NT2/D1 (cell line): Measurements from ENCODE around the gene PLEKHD1.

Source experiments
- DNase-seq: peaks from one replicate; pipeline ENCODE4 v3.0.0-alpha.2; 2011; ENCODE audit warnings: low read depth, low spot score
- H3K27me3 ChIP-seq: 2 replicates; pipeline ENCODE4 v1.6.0; 2011; ENCODE audit warnings: mild to moderate bottlenecking; ENCODE audit not compliant: insufficient read length, insufficient read depth
- H3K36me3 ChIP-seq: 2 replicates; pipeline ENCODE4 v1.6.1; 2011; ENCODE audit warnings: mild to moderate bottlenecking, low read length, mixed read lengths; ENCODE audit not compliant: insufficient read depth, insufficient read length
- H3K4me1 ChIP-seq: 2 replicates; pipeline ENCODE4 v1.5.1; 2011; ENCODE audit not compliant: insufficient read depth, insufficient read length
- H3K4me3 ChIP-seq: 2 replicates; pipeline ENCODE4 v1.5.1; 2011; ENCODE audit warnings: low read depth; ENCODE audit not compliant: insufficient read length
- H3K9ac ChIP-seq: 2 replicates; pipeline ENCODE4 v1.6.0; 2011; ENCODE audit warnings: low read depth; ENCODE audit not compliant: insufficient read length
- H3K9me3 ChIP-seq: 2 replicates; pipeline ENCODE4 v1.5.1; 2011; ENCODE audit warnings: mild to moderate bottlenecking, low read length; ENCODE audit not compliant: insufficient read depth
- SUZ12 ChIP-seq: IDR thresholded peaks from 2 replicates; pipeline ENCODE4 v1.6.1; 2011; ENCODE audit not compliant: insufficient read length, insufficient read depth; ENCODE audit errors: extremely low read depth
- YY1 ChIP-seq: IDR thresholded peaks from 2 replicates; pipeline ENCODE4 v1.6.1; 2011; ENCODE audit not compliant: insufficient read length, insufficient read depth
- ZNF274 ChIP-seq: IDR thresholded peaks from 2 replicates; pipeline ENCODE4 v1.6.1; 2011; ENCODE audit warnings: mild to moderate bottlenecking, low read depth, low read length

The PLEKHD1 gene

DNA sequence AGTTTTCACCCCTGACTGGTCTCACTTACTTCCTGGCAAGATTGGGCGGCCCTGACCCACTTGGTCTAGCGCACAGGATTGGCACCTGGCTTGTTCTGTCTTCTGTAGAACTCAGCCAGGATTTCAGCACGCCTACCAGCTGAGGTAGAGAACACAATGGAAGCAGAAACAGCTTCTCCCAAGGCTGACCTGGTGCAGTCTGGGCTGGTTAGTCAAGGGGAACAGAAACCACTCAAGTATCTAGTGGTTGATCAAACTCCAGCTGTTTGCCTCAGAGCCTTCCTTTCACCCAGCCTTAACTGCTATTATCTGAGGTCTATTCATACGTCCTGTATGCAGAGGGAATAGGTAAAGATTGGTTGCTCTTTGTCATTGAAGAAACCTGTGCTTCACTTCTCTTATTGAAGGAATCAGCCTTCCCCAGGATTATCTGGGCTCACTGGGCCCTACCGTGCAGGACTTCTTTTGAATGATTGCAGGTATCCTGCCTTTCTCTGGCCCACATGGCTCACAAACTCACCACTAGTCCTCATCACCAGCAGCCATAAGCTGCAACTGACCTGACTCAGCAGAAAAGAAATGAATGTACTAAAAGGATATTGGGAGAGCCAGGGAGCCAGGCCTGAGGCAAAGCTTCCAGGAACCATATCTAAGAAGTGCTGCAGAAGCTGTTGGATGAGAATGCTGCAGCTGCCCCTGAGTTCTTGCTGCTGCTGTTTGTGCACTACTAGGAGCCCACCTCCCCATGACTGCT, 2.5 kb upstream of the PLEKHD1 start:
- Histone ChIP-seq H3K36me3 (no peaks in the 10 kb centered on the region), H3K27me3 (peaks cover 57% of the 10 kb centered on the region), H3K4me1 (peaks cover 5% of the 10 kb centered on the region), H3K9me3 (peaks cover 7% of the 10 kb centered on the region; the same call in 1 of the 2 replicates), H3K9ac (no peak overlapping the region), H3K4me3 (no peak overlapping the region)
- TF ChIP-seq YY1 (no peak), ZNF274 (no peak), SUZ12 (no peak)
- DNase-seq = no peak

DNA sequence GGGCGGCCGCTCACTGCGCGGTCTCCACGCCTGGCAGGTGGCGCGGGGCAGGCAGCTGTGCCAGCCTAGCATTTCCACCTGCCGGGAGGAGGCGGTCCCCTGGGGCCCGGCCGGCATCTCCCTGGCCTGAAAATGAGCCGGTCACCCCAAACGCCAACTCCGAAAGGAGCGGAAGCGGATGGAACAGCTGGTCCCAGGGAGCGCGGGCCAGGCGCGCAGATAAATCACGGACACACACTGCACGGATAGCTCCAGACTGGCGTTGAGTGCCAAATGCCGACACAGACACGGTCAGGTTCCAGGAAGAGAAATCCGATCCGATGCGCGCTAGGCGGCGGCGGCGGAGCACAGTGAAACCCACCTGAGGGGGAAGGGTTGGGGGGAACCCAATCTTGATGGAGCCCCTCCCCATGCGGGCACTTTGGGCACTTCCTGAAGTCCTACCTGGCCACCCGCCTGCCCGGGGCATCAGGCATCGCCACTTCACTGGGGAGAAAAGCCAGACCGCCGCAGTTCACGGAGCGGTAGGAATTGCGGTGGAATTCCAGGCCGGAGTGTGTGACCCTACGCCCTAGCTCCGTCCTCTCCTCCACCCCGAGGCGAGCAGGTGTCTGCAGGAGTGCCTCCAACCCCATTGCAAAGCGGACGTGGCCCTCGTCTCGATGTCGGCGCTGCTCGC, 624 bp upstream of the PLEKHD1 start:
- Histone ChIP-seq H3K4me1 (peaks cover 9% of the 10 kb centered on the region), H3K4me3 (peak overlapping the region; percentile 47), H3K9ac (peak overlapping the region; percentile 56), H3K27me3 (peaks cover 68% of the 10 kb centered on the region), H3K36me3 (no peaks in the 10 kb centered on the region), H3K9me3 (no peaks in the 10 kb centered on the region)
- DNase-seq = no peak
- TF ChIP-seq ZNF274 = no peak
- TF ChIP-seq SUZ12 = peak; percentile 68
- TF ChIP-seq YY1 = no peak

DNA sequence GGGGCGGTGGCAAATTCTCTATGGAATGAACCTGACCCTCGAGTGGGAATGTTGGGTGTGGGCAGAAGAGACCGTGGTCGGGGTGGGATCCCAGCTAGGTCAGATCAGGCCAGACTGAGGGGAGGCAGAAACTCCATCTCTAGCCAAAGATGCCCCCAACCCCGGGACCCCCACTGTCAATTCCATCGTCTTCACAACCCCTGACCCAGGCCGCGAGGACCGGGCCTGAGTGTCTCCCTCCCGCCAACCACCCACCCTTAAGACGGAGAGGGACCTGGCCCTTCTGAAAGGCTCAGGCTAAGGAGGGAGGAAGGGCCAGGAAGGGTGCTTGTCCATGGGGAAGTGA, 760 bp downstream of the PLEKHD1 start:
- DNase-seq = no peak
- no peaks in the 10 kb centered on the region for H3K9me3 ChIP-seq
- no peak overlapping the region for H3K9ac ChIP-seq
- no peaks in the 10 kb centered on the region for H3K36me3 ChIP-seq
- TF ChIP-seq ZNF274 = no peak
- TF ChIP-seq SUZ12 = no peak
- peak overlapping the region; percentile 55 for H3K4me3 ChIP-seq
- H3K4me1 ChIP-seq = peaks cover 9% of the 10 kb centered on the region
- H3K27me3 ChIP-seq = peaks cover 70% of the 10 kb centered on the region

DNA sequence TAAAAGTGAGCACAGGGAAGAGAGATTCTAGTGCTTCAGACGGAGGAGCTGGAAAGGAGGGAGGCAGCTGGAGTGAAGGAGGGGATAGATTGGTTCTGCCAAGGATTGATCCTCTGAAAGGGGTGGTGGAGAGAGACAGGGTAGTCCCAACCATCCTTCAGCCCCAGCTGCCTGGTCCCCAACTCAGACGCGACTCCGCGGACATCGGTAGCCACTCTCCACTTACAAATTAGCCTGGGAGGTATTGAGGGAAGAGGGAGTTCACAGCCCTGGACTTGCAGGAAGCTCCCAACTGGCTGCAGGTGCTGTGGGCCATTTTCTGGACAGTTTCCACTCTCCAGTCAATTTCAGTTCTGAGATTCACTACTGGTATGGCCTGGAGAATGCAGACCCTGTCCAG, 1.2 kb downstream of the PLEKHD1 start:
- Histone ChIP-seq H3K27me3 (peaks cover 70% of the 10 kb centered on the region), H3K9me3 (no peaks in the 10 kb centered on the region), H3K9ac (no peak overlapping the region), H3K36me3 (no peaks in the 10 kb centered on the region), H3K4me3 (no peak overlapping the region), H3K4me1 (peaks cover 9% of the 10 kb centered on the region)
- DNase-seq = no peak
- no peak for TF ChIP-seq YY1
- no peak for TF ChIP-seq ZNF274
- no peak for TF ChIP-seq SUZ12

DNA sequence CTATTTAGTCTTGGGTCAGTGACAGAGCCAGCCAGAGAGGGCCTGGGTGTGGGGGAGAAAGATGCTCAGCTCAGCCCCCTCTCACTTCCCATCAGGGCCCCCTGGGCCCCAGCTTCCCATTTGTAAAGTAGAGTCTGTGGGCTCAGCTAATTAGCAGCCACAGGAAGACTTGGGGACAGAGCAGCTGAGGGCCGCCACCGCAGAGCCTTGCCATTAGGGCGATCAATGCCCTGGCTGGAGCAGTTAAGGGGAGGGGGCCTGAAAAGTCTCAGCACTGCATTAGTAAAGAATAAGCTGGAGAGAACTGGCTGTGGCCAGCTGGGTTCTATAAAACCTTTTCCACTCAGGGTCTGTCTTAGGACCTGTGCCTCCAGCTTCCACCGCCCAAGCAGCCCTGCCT, 2.7 kb downstream of the PLEKHD1 start:
- peaks cover 60% of the 10 kb centered on the region for H3K27me3 ChIP-seq
- H3K9ac ChIP-seq = no peak overlapping the region
- no peak overlapping the region for H3K4me3 ChIP-seq
- no peaks in the 10 kb centered on the region for H3K9me3 ChIP-seq
- TF ChIP-seq YY1 = no peak
- no peak for TF ChIP-seq ZNF274
- no peak for TF ChIP-seq SUZ12
- peaks cover 9% of the 10 kb centered on the region for H3K4me1 ChIP-seq
- H3K36me3 ChIP-seq = no peaks in the 10 kb centered on the region
- no peak for DNase-seq

DNA sequence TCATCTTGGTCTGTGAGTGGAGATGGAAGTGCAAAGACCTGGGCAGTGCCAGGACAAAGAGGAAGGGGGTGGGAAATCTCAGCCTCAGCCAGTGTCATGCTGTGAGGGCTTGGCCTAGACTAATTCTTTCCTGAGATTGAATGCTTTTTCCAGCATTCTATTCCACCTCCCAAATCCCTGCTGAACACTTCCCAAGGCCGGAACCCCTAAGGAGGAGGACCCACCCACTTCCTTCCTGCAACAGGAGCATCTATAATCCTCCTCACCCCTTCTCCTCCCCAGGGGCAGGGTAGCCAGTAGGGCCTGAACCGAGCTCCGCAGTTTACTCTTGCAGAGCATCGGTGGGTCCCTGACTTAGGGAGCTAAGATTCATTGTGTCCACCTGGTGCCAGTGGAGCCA, 3.2 kb downstream of the PLEKHD1 start:
- DNase-seq = no peak

DNA sequence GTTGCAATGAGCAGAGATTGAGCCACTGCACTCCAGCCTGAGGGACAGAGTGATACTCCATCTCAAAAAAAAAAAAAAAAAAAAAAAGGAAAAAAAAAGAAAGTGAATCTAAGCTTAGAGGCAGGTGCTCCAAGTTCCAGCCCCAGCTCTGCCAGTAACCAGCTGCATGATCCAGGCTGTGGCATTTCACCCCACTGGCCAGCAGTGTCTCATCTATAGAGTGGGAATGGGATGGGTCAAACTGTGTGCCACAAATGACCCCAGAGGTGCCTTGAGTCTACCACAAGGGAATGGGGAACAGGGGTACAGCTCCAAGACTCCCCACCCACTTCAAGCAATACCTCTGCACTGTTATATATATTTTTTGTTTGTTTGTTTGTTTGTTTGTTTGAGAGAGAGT, 5.0 kb downstream of the PLEKHD1 start:
- no peak for TF ChIP-seq ZNF274
- TF ChIP-seq SUZ12 = no peak
- TF ChIP-seq YY1 = no peak
- H3K27me3 ChIP-seq = peaks cover 38% of the 10 kb centered on the region
- DNase-seq = no peak

More for the DNA sequence above, 3.2 kb downstream of the PLEKHD1 start:
- Histone ChIP-seq H3K9ac (no peak overlapping the region), H3K4me1 (peaks cover 9% of the 10 kb centered on the region), H3K27me3 (peaks cover 55% of the 10 kb centered on the region), H3K9me3 (no peaks in the 10 kb centered on the region), H3K4me3 (no peak overlapping the region), H3K36me3 (no peaks in the 10 kb centered on the region)
- TF ChIP-seq YY1 = no peak

More for the DNA sequence above, 5.0 kb downstream of the PLEKHD1 start:
- no peak overlapping the region for H3K9ac ChIP-seq
- peaks cover 4% of the 10 kb centered on the region for H3K4me1 ChIP-seq
- no peaks in the 10 kb centered on the region for H3K9me3 ChIP-seq
- H3K36me3 ChIP-seq = no peaks in the 10 kb centered on the region
- H3K4me3 ChIP-seq = no peak overlapping the region
